IPS-NIHi7 (cell line): ENCODE results near the gene WFIKKN2.

Experiments used
- DNase-seq: peaks from one replicate; pipeline ENCODE4 v3.0.0; 2012; ENCODE audit warnings: mixed read lengths; ENCODE audit errors: extremely low spot score

The WFIKKN2 gene

GRCh38 chr17:50834429-50835300 lies 721 bp upstream of the WFIKKN2 start:
- DNase-seq: no peak

GRCh38 chr17:50836826-50837225 lies 1.4 kb downstream of the WFIKKN2 start:
- no peak for DNase-seq

- DNase-seq: peak; percentile 7
These were observed 2.0 kb downstream of the WFIKKN2 start for GRCh38 chr17:50837286-50837979.

- DNase-seq: peak; percentile 7
These were observed 2.9 kb downstream of the WFIKKN2 start for GRCh38 chr17:50837980-50838954.

- no peak for DNase-seq
These were observed 4.4 kb downstream of the WFIKKN2 start for GRCh38 chr17:50839591-50840310.

GRCh38 chr17:50840311-50840851 lies 5.0 kb downstream of the WFIKKN2 start:
- no peak for DNase-seq

- DNase-seq: no peak
These were observed 6.0 kb downstream of the WFIKKN2 start for GRCh38 chr17:50841277-50841948.

- DNase-seq: peak; percentile 89
These were observed 6.6 kb downstream of the WFIKKN2 start for GRCh38 chr17:50841949-50842354.

GRCh38 chr17:50842506-50843149 lies 7.2 kb downstream of the WFIKKN2 start:
- no peak for DNase-seq

- DNase-seq: no peak
These were observed 7.9 kb downstream of the WFIKKN2 start for GRCh38 chr17:50843150-50843905.

- no peak for DNase-seq
These were observed 8.8 kb downstream of the WFIKKN2 start for GRCh38 chr17:50844117-50844700.

- no peak for DNase-seq
These were observed 10.1 kb downstream of the WFIKKN2 start for GRCh38 chr17:50845240-50846147.

- no peak for DNase-seq
These were observed 12.2 kb downstream of the WFIKKN2 start for GRCh38 chr17:50847566-50847965.

GRCh38 chr17:50848039-50848438 lies 12.7 kb downstream of the WFIKKN2 start:
- DNase-seq: no peak

- no peak for DNase-seq
These were observed 13.3 kb downstream of the WFIKKN2 start for GRCh38 chr17:50848711-50849110.

- no peak for DNase-seq
These were observed 15.3 kb downstream of the WFIKKN2 start for GRCh38 chr17:50850640-50851039.

GRCh38 chr17:50853015-50853615 lies 17.7 kb downstream of the WFIKKN2 start:
- DNase-seq: no peak
